HEK293T (cell line): ENCODE measurements around the gene NR2C1.

Experiments
- BHLHE40 ChIP-seq: fragments of 450-650 bp; IDR thresholded peaks from 2 replicates; pipeline ENCODE4 v1.6.1; 2016; ENCODE audit warnings: mild to moderate bottlenecking, moderate library complexity, borderline replicate concordance
- ELF4 ChIP-seq: fragments of 450-650 bp; IDR thresholded peaks from 2 replicates; pipeline ENCODE4 v1.6.1; 2017; ENCODE audit warnings: antibody characterized with exemption
- FOXK2 ChIP-seq: fragments of 450-650 bp; IDR thresholded peaks from 2 replicates; pipeline ENCODE4 v1.6.1; 2016; ENCODE audit warnings: mild to moderate bottlenecking
- FOXM1 ChIP-seq: fragments of 450-650 bp; IDR thresholded peaks from 2 replicates; pipeline ENCODE4 v1.6.1; 2017; ENCODE audit warnings: mild to moderate bottlenecking, borderline replicate concordance
- LEF1 ChIP-seq: fragments of 450-650 bp; IDR thresholded peaks from 2 replicates; pipeline ENCODE4 v1.6.1; 2017; ENCODE audit warnings: mild to moderate bottlenecking, borderline replicate concordance
- SP1 ChIP-seq: fragments of 450-650 bp; IDR thresholded peaks from 2 replicates; pipeline ENCODE4 v1.6.1; 2017
- SUZ12 ChIP-seq: fragments of 450-650 bp; IDR thresholded peaks from 2 replicates; pipeline ENCODE4 v1.6.1; 2016; ENCODE audit warnings: mild to moderate bottlenecking
- TARDBP ChIP-seq: fragments of 450-650 bp; IDR thresholded peaks from 2 replicates; pipeline ENCODE4 v1.6.1; 2016
- ZNF384 ChIP-seq: fragments of 450-650 bp; IDR thresholded peaks from 2 replicates; pipeline ENCODE4 v1.6.1; 2016

DNA sequence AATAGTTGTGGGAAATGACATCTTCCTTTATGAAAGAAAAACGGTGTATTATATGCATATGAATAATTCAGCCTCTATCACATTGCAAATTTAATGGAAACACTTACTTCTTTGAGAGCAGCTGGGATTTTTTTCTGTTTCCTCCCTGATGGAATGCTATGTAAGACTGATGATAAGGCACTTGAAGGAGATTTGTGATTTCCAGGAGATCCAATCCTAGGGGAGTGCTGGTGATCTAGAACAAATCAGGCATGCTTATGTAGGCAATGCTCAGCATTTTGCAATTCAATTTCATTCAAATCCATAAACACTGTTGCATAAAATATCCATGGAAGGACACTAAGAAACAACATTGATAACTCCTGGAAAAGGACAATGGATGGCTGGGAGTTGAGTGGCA lies 16.0 kb upstream of the NR2C1 start:
- TF ChIP-seq FOXM1 (no peak), ZNF384 (no peak), LEF1 (no peak), ELF4 (no peak), FOXK2 (no peak), TARDBP (no peak), SP1 (no peak), BHLHE40 (no peak), SUZ12 (no peak)
